Endodermal cell (in vitro differentiated cells): Measurements from ENCODE around the gene TLR9. TPM values are rescaled to one million over a fixed set of nuclear protein-coding genes. Genes with fewer than 3 reads are reported as not detected.

ENCODE experiments used
- DNase-seq: peaks from one replicate; pipeline ENCODE4 v3.0.0-alpha.2; 2017
- H3K27ac ChIP-seq: 2 replicates; pipeline ENCODE4 v1.5.1; 2013; ENCODE audit warnings: mild to moderate bottlenecking, low read depth, low read length, moderate library complexity
- H3K27me3 ChIP-seq: 2 replicates; pipeline ENCODE4 v1.6.1; 2013; ENCODE audit warnings: mild to moderate bottlenecking, low read length, moderate library complexity; ENCODE audit not compliant: insufficient read depth, control insufficient read depth, poor library complexity, severe bottlenecking
- H3K36me3 ChIP-seq: 2 replicates; pipeline ENCODE4 v1.7.0; 2013; ENCODE audit warnings: mild to moderate bottlenecking, low read length, moderate library complexity; ENCODE audit not compliant: control insufficient read depth, insufficient read depth
- H3K4me1 ChIP-seq: one replicate; pipeline ENCODE4 v1.7.0; 2013; ENCODE audit warnings: low read length; ENCODE audit not compliant: control insufficient read depth, insufficient read depth
- H3K4me3 ChIP-seq: 2 replicates; pipeline ENCODE4 v1.5.1; 2013; ENCODE audit warnings: mild to moderate bottlenecking, low read length, moderate library complexity
- H3K9ac ChIP-seq: 2 replicates; pipeline ENCODE4 v1.6.1; 2013; ENCODE audit warnings: mild to moderate bottlenecking, low read length, moderate library complexity; ENCODE audit not compliant: poor library complexity, severe bottlenecking; ENCODE audit errors: extremely low read depth
- H3K9me3 ChIP-seq: 2 replicates; pipeline ENCODE4 v1.6.1; 2013; ENCODE audit warnings: mild to moderate bottlenecking, low read length, moderate library complexity; ENCODE audit not compliant: control insufficient read depth
- H3K27ac Mint-ChIP-seq: 2 replicates; pipeline ENCODE4 v1.8.0; 2020; ENCODE audit warnings: mixed read lengths
- H3K27me3 Mint-ChIP-seq: 2 replicates; pipeline ENCODE4 v1.8.0; 2021; ENCODE audit warnings: mild to moderate bottlenecking, mixed read lengths; ENCODE audit not compliant: insufficient read depth
- H3K36me3 Mint-ChIP-seq: 2 replicates; pipeline ENCODE4 v1.8.0; 2020; ENCODE audit warnings: low read depth, mixed read lengths
- H3K4me1 Mint-ChIP-seq: 2 replicates; pipeline ENCODE4 v1.8.0; 2020; ENCODE audit warnings: mixed read lengths
- H3K4me3 Mint-ChIP-seq: 2 replicates; pipeline ENCODE4 v1.8.0; 2020; ENCODE audit warnings: mild to moderate bottlenecking, moderate library complexity, mixed read lengths
- H3K9me3 Mint-ChIP-seq: 2 replicates; pipeline ENCODE4 v1.8.0; 2020; ENCODE audit warnings: mild to moderate bottlenecking, mixed read lengths
- CTCF ChIP-seq: fragments of 200-600 bp; sonication (generic); conservative IDR thresholded peaks from 2 replicates; pipeline ENCODE4 v1.5.0; 2021; ENCODE audit warnings: antibody characterized with exemption, mild to moderate bottlenecking
- WGBS, 2 experiments: methylation state at CpG; one replicate each; pipeline versions ENCODE4 v1.1.5 to v1.1.7; 2013; ENCODE audit warnings: missing lambda C conversion rate in 2 of 2, mixed read lengths in 1 of 2; ENCODE audit not compliant: insufficient coverage in 1 of 2, insufficient read length in 1 of 2; 5-methylcytosine and 5-hydroxymethylcytosine counted together
- total RNA-seq, 2 donors: library from RNA; stranded (reverse); fragmentation: NEBNext Ultra II Directional in 1 of 2; extraction: Animal tissue kit (Norgen Biotek cat#: 25700) in 1 of 2; gene quantifications; 2 replicates in 1 of 2; 3 replicates in 1 of 2; pipeline ENCODE4 v1.2.1, GENCODE V29; 2021

Gene TLR9
- total RNA-seq, 2 donors from 2014 or later = 0.11 TPM; not detected in 1

- Mint-ChIP-seq H3K4me3 (no peak overlapping the region), H3K4me1 (no peaks in the 10 kb centered on the region), H3K36me3 (no peaks in the 10 kb centered on the region), H3K27me3 (no peaks in the 10 kb centered on the region), H3K27ac (no peak overlapping the region), H3K9me3 (no peaks in the 10 kb centered on the region)
- DNase-seq = no peak
- no peak overlapping the region for H3K27ac ChIP-seq
- no peaks in the 10 kb centered on the region for H3K9me3 ChIP-seq
- H3K9ac ChIP-seq = no peak overlapping the region
- H3K4me3 ChIP-seq = no peak overlapping the region
- no peak for TF ChIP-seq CTCF
- 70 to 85% methylated on average over 2 to 4 of the region's 4 CpGs for WGBS, 2 experiments
- no peaks in the 10 kb centered on the region for H3K36me3 ChIP-seq
- no peaks in the 10 kb centered on the region for H3K27me3 ChIP-seq
- H3K4me1 ChIP-seq = no peaks in the 10 kb centered on the region
Observed at GRCh38 chr3:52191663-52192062, 33.8 kb downstream of the TLR9 start.

GRCh38 chr3:52190294-52191074 lies 35.0 kb downstream of the TLR9 start:
- Histone ChIP-seq H3K9ac (no peak overlapping the region), H3K4me1 (no peaks in the 10 kb centered on the region), H3K36me3 (no peaks in the 10 kb centered on the region), H3K4me3 (no peak overlapping the region), H3K27me3 (no peaks in the 10 kb centered on the region), H3K27ac (no peak overlapping the region), H3K9me3 (no peaks in the 10 kb centered on the region)
- Mint-ChIP-seq H3K4me3 (no peak overlapping the region), H3K27me3 (no peaks in the 10 kb centered on the region), H3K4me1 (no peaks in the 10 kb centered on the region), H3K27ac (no peak overlapping the region), H3K36me3 (no peaks in the 10 kb centered on the region), H3K9me3 (no peaks in the 10 kb centered on the region)
- WGBS, 2 experiments = 89 to 100% methylated on average over 5 to 9 of the region's 9 CpGs
- TF ChIP-seq CTCF = no peak
- DNase-seq = no peak

GRCh38 chr3:52188556-52188955 lies 36.9 kb downstream of the TLR9 start:
- H3K4me1 Mint-ChIP-seq = peaks cover 5% of the 10 kb centered on the region
- no peaks in the 10 kb centered on the region for H3K27me3 ChIP-seq
- no peaks in the 10 kb centered on the region for H3K27me3 Mint-ChIP-seq
- no peak overlapping the region for H3K4me3 ChIP-seq
- H3K9ac ChIP-seq = no peak overlapping the region
- 60 to 86% methylated on average over 1 of the region's 1 CpG for WGBS, 2 experiments
- H3K9me3 ChIP-seq = no peaks in the 10 kb centered on the region
- H3K27ac Mint-ChIP-seq = no peak overlapping the region
- no peak for TF ChIP-seq CTCF
- H3K4me1 ChIP-seq = no peaks in the 10 kb centered on the region
- no peak overlapping the region for H3K27ac ChIP-seq
- H3K36me3 ChIP-seq = no peaks in the 10 kb centered on the region
- no peaks in the 10 kb centered on the region for H3K9me3 Mint-ChIP-seq
- no peak for DNase-seq
- no peaks in the 10 kb centered on the region for H3K36me3 Mint-ChIP-seq
- no peak overlapping the region for H3K4me3 Mint-ChIP-seq
